IPS DF 4.7 (cell line): ENCODE results near the gene WNT7A.
"Not testable (repeated sequence)": the region's sequence is repeated elsewhere in the genome, so short reads cannot be mapped to it uniquely, and the experiment has no call there.

Source experiments
- DNase-seq: peaks from one replicate; pipeline ENCODE4 v3.0.0-alpha.2; 2013; ENCODE audit warnings: low spot score; ENCODE audit errors: extremely low read depth

WNT7A gene

DNA sequence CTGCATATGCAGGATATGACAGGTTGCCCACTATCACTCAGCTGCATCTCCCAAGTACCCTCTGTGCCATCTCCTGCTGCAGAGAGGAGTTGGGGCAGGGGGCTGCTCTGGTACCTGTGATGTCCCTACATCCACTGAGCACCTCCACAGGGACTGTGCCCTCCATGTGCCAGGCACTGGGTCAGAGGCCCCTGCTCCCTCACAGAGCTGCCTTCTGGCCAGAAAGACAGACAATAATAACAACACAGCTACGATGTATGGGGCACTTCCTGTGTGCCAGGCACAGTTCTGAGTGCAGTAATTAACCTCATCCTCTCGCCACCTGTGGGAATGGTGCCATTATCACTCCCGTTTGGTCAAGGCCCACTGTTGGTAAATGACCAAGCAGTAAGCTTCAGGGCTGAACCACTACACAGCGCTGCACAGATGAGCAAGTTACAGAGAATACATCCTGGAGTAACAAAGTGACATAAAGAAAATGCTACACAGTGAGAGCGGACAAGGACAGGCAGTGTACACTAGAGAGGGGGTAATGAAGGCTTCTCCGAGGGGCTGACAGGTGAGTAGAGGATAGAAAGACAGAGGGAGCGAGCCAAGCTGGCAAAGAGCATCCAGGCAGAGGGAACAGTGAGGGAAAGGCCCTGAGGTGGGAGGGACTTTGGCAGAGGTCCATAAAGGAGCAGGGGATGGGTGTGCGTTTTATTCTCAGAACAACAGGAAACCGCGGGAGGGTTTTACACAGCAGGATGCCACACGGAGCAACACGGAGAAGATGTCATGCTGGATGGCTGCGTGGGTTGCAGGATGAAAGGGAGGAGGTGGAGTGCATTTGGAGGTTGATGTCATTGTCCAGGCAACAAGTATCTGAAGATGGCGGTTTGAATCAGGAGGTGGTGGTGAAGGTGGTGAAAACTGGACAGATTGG, 13.6 kb downstream of the WNT7A start:
- no peak for DNase-seq

DNA sequence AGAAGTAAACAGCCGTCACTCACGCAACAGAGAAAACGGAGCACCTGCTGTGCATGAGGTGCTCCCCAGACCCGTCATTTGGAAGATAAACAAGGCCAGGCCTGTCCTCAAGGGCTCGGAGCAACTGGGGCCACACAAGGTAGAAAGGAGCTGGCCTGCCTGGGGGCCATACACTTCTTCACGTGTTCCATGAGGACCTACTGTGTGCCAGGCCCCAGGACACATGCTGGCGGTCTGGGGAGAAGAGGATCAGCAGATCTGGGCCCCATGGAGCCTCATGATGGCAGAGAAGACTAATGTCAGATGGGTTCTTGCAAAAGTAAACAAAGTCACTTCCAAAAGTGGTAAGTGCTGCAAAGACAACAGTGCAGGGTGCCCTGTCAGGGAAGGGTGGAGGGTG, 14.3 kb downstream of the WNT7A start:
- DNase-seq = no peak

DNA sequence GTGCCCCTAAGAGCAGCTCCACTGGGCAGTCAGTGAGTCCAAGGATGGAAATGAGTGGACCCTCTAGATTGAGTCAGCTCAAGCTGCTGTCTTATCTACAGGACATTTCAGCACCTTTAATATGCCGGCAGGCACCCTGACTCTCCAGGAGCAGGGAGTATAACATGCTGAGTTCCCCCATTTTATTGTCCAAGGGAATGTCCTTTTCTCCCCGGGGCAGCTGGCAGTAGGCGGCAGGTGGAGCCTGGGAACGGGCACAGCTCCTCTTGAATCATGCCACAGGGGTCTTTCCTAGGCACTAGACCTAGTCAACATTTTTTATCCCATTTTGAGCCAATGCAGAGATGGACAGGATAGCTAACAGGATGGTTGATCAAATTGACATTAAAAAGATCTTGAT, 14.8 kb downstream of the WNT7A start:
- no peak for DNase-seq

DNA sequence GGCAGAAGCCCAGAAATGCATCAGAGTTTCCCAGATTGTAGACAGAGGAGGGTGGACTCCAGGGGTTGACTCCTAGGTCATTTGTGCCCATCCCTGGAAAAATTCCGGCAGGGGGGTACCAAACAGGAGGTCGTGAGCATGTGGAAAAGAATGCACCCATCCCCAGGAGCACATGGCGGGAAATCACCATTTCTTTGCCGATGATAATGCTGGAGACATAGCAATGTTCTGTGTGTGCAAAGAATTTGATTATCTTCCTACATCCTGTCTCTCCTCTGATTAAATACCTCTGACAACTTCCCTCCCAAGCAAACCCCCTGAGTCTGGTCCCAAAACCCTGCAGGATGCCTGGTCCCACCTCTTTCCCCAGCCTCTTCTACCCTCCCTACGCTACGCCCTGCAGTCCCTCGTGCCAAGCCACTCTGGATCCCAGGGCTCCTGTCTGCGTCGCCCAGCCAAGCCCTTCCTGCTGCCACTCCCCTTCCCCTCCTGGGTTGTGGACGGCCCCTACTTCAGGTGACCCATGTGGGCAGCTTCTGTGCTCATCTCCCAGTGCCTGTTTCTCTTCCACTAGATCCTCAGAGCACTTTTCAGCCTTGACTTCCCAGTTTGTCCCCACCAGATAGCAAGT, 15.8 kb downstream of the WNT7A start:
- DNase-seq = no peak

DNA sequence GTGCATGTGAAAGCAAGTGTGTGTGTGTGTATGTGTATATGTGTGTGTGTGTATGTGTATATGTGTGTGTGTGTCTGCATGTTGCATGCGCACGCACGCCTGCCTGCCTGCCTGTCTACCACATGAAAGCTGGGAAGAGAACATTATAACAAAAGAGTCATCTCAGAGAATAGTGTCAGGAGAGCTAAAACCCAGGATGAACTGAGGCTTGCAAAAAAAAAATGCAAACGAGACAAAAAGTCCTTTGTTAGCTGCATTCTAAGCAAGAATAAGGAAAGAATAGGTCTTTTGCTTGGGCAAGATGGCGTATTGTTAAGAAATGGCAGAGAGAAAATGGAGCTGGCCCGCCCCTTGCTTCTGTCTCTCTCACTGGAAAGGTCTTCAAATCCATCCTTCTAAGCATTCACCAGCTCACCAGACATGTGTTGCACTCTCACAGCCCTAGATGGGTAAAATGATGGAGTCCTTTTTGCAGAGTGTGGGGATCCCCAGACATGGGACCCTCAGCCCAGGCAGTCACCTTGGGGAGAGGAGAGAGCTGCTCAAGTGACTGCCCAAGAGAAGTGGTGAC, 16.4 kb downstream of the WNT7A start:
- DNase-seq = no peak

DNA sequence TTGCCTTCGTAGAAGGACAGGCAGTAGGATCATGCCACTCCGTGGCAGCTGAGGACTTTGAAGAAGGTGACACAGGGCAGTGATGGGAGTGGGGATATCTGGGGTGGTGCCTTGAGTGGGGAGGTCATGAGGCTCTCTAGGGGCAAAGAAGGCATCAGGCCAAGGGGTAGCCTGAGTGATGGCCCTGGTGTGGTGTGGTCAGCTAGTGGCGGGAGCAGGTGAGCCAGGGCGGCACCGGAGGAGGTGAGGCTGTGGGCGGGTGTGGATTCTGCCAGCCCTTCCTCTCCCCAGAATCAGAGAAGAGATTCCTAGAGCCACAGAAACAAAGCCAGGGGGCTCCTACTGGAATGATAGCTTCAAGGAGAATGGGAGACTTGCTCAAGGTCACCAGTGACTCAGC, 18.4 kb downstream of the WNT7A start:
- no peak for DNase-seq

DNA sequence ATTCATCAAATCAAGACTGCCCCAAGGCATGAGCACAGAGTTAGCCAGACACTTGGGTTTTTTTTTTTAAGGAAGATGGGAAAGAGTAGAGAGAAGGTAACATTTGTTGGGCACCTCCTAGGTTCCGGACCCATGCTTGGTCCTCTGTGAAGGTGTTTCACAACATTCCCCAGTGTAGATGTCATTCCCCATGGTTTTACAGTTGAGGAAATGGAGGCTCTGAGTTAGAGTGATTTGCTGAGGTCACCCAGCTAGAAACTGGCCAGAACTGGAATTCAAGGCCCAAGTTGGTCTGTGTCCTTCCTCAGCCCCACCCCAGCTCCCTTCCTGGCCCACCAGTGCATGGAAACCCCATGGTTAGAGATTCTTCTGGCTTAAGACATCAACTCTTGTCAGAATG, 19.9 kb downstream of the WNT7A start:
- no peak for DNase-seq

DNA sequence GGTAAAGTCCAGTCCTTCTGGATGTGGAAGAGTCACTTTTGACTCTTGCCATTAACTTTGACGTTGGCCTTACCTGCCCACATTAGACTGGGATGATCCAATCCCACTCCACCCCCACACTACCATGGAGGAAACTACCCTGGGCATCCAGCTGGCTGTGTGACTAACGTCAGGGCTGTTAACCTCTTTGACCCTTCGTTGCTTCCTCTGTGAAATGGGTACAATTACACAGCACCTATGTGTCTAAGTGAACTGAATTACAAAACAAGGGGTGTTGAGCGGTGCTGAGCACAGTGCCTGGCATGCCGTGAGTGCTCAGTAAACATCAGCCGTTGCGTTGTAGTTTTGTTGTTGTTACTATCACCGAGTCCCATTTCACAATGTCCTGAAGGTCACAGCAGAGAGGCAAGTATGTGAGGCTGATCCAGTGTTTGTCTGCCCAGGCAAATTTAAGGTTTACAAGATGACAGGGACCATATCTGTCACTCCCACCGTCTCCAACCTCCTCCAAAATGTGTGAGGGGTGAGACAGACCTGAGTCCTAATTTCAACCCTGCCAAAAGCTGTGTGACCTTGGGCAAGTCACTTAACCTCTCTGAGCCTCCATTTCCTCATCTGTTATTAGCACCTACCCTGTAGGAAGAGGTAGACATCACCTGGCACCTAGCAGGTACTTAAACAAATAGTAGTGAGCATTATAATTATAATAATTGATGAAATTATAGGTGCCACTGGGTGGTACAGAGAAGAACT, 20.9 kb downstream of the WNT7A start:
- DNase-seq = no peak

DNA sequence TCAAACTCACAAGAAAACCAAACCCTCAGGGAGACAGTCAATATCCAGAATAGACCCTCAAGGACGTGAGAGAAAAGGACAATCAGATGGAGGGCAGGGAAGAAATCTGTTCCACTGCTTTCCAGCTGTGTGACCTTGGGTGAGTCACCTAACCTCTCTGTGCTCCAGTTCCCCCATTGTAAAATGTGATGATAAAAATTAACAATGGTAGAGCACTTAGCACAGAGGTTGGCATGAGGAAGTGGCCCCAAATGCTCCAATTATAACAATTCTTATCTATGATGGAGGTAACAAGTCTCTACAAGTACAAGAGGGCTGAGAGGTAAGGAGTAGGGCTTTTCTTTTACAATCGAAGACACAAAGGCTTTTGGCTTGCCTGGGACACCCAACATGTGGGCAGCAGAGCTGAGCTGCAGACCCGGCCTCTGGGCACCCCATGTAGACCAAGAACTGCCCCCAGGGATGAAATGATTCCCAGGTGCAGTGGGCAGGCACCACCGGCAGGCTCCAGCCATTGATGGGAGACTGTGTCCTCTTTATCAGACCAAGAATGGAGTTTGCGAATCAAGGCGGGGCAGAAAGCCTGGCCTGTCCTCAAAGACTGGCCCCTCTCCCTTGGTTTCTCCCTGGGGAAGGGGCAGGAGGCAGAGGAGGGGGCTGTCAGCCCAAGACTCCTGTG, 22.0 kb downstream of the WNT7A start:
- no peak for DNase-seq

DNA sequence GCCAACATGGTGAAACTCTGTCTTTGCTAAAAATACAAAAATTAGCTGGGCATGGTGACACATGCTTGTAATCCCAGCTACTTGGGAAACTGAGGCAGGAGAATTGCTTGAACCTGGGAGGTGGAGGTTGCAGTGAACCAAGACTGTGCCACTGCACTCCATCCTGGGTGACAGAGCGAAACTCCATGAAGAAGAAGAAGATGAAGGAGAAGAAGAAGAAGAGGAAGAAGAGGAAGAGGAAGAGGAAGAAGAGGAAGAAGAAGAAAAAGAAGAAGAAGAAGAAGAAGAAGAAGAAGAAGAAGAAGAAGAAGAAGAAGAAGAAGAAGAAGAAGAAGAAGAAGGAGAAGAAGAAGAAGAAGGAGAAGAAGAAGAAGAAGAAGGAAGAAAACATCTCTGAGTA, 23.2 kb downstream of the WNT7A start:
- DNase-seq = not testable (repeated sequence)

DNA sequence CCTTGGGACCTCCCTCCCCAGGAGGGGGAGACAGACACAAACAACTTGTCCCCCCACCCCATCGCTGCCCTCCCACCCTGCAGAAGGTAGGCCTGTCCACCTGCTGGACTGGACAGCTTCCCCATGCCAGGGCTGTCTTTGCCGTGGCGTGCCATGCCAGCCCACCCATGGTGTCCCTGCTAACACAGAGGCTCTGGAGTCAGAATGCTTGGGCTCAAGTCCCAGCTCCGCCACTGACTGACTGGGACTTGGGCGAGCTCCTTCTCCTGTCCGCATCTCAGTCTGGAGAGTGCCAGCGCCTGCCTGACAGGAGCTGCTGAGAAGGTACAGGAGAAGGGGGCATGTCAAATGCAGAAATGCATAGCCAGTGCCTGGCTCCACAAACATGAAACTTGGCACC, 23.9 kb downstream of the WNT7A start:
- DNase-seq = no peak

DNA sequence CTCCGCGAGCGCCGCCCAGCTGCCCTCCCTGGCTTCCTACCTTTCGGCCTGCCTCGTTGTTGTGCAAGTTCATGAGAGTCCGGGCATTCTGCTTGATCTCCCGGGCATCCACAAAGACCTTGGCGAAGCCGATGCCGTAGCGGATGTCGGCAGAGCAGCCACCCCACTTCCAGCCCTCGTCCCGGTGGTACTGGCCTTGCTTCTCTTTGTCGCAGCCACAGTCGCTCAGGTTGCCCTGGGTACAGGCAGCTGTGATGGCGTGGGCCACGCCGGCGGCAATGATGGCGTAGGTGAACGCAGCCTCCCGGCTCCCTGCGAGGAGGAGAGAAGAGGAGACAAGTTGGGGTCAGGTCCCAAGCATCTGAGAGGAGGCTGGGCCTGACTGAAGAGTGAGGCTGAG, 25.4 kb downstream of the WNT7A start:
- no peak for DNase-seq

DNA sequence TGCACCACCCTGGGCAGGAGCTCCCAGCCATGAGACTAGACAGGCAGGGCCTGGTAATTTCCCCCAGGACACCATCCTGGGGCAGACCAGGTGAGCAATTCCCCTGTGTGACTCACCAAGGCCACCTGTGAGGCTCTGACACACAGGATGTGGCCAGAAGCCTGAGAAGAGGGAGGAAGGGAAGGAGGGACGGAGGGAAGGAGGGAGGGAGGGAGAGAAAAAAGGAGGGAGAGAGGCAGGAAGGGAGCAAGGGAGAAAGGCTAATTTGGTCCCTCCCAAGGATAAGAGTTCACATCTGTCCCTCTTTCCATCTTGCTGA, 25.9 kb downstream of the WNT7A start:
- DNase-seq = no peak

DNA sequence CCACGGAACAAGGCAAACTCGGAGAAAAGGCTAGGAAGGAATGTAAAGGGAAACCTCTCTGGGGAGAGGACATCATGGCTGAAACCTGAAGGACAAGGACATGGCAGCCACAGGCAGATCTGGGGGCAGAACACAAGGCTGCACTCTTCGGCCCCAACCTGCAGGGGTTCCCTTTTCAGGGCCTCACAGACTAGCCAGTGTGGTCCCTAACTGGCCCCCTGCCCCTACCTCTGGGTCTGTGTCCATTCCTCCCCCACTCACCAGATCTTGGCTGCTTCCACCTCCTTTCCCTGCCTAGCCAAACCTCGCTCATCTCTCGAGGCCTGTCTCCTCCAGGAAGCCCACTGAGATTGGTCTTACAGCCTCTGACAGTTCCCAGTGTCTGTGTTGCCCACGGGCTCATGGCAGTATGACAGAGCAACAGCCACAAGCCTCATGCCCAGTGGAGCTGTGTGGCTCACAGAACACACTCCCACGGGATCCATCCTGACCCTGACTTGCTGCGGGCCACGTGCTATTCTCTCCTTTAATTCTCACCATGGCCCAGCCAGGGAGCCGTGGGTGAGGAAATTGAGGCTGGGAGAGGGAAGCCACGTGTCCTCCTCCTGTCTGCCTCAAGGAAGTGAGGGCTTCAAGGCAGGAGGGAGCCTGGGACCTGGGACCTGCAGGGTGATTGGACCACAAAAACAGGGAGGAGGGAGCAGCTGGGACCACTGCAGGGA, 26.5 kb downstream of the WNT7A start:
- DNase-seq = no peak

DNA sequence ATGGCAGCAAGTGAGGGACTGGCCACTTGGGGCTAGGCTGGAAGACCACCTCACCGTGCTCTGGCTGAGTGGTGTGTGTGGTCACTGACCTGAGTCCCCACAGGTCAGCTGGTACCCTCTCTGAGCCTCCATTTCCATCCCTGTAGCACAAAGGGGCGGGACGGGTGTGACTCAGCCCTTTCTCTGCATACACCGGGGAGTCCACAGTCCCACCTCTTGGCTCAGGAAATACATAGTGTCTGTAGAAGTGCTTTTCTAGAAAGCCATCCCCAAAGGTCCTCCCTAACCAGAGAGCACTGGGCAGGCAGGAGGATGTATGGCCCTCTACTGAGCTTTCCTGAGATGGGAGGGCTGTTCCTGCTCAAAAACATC, 27.2 kb downstream of the WNT7A start:
- no peak for DNase-seq

DNA sequence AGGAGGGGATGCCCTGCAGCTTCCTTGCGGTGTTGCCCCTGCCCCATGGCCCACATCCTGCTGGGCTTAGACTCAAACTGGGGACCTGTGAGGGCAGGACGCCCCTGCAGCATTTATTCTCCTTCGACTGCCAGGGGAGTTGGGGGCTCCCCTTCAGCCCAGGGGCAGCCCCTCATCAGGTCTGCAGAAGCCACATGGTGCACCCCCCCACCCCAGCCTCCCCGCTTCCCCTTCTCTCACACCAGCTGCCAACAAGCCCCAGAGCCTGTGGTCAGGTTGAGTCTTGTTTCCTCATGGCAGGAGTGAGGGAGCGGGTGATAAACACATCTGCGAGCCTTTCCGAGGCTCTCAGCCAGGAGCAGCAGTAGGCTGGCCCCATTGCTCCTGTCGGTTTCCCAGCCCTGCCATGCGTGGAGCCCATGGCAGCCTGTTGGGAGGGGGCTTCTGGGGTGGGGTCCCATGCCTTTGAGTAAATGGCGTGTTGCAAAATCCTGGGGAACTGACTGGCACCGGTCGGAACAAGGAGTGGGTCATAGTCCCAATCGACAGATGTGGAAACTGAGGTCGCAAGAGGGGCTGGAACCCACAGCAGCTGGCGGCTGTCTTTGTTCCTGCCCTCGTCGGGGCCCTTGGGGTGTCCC, 27.8 kb downstream of the WNT7A start:
- DNase-seq = no peak

DNA sequence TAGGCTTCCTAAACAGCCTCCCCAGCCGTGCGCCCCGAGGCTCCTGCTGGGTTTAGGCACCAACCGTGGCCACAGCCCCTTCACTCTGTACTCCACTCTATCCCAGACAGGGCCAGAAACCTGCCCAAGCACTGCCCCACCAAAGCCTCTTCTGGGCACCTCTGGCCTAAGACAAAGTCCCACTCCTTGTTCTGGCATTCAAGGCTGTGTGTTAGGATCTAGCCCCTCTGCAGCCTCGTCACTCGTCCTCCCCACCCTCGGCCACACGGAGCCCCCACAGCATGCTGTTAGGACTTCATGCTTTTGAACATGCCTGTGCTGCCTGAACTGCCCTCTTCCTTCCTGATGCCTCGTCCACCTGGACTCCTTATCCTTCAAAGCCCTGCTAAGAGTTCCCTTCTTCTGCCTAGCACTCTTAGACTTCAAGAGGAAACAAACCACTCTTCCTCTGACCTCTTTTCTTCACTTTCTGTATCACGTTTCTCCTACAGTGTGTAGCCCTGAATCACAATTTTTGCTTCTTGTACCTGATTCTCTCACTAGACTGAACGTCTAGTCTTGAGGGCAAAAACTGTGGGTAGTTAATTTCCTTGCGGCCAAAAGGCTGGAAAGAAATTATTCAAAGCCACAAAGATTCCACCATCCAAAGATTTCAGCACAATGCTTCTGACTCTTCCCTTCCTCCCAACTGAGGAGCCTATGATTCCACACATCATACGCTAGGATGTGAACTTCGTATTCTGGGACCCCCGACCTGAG, 28.6 kb downstream of the WNT7A start:
- no peak for DNase-seq

DNA sequence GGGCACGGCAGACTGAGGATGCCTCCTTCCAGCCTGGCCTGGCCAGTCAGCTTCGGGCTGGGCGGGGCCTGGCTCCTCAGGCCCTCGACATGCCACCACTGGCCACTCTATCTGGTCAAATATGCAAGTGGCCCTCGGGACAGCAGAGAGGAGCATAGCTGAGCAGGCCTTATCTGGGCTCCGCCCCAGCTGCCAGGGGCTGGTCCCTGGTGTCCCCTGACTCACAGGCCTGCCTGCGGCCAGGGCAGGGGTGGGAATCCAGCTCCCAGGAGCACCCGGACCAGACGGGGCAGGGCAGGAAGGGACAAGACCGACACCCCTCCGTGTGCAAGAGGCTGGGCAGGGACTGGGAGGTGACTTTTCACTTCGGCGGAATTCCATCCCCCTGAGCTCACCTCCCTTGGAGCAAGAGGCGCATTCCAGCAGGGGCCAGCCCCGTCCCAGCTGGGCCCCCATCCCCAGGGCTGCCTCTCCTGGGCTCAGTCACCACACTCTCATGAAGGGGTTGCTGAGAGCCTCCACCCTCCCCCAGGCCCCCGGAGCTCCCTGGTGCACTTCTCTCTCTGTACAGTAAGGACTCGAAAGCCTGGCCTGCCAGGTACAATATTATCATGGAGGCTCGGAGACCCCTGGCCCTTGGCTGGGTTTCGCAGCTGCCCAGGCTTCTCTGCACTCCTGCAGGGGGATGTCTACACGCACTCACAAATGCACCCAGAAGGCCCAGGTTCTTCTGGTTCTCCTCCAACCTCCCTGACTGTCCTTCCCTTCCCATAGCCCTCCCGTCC, 29.5 kb downstream of the WNT7A start:
- no peak for DNase-seq

DNA sequence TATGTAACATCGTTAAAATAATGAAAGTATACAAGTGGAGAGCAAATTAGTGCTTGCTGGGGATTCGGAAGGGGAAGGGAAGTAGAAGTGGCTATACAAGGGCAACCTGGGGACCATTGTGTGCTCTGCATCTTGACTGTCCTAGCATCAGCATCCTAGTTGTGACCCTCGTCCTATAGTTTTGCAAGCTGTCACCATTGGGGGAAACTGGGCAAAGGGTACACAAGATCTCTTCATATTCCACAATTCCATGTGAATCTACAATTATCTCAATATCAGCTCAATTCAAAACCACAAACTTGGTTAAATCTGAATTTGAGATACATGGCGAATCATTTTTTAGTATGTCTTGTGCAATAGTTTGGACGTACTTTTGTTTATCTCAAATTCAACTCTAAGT, 30.9 kb downstream of the WNT7A start:
- no peak for DNase-seq
